GM15510 (cell line): ENCODE data around the gene DAB1.

Source experiments
- POLR2A ChIP-seq: IDR thresholded peaks from 3 replicates; pipeline ENCODE4 v1.6.1; 2011; ENCODE audit warnings: borderline replicate concordance; ENCODE audit not compliant: insufficient read length; ENCODE audit errors: extremely low read depth

The DAB1 gene

GRCh38 chr1:57325536-57325935 is 98.3 kb downstream of the DAB1 start:
- TF ChIP-seq POLR2A: no peak

GRCh38 chr1:57325117-57325516 is 98.7 kb downstream of the DAB1 start:
- TF ChIP-seq POLR2A: no peak

GRCh38 chr1:57324388-57324787 is 99.5 kb downstream of the DAB1 start:
- TF ChIP-seq POLR2A: no peak

GRCh38 chr1:57321776-57322175 is 102.1 kb downstream of the DAB1 start:
- no peak for TF ChIP-seq POLR2A

GRCh38 chr1:57319791-57320190 is 104.1 kb downstream of the DAB1 start:
- no peak for TF ChIP-seq POLR2A

GRCh38 chr1:57319165-57319564 is 104.7 kb downstream of the DAB1 start:
- no peak for TF ChIP-seq POLR2A

- no peak for TF ChIP-seq POLR2A
These were observed 107.0 kb downstream of the DAB1 start for GRCh38 chr1:57316861-57317260.

GRCh38 chr1:57316291-57316690 is 107.6 kb downstream of the DAB1 start:
- TF ChIP-seq POLR2A: no peak

- TF ChIP-seq POLR2A: no peak
These were observed 111.0 kb downstream of the DAB1 start for GRCh38 chr1:57312869-57313268.

- no peak for TF ChIP-seq POLR2A
These were observed 112.4 kb downstream of the DAB1 start for GRCh38 chr1:57311411-57311810.

- TF ChIP-seq POLR2A: no peak
These were observed 112.9 kb downstream of the DAB1 start for GRCh38 chr1:57311006-57311405.

GRCh38 chr1:57309630-57310029 is 114.2 kb downstream of the DAB1 start:
- no peak for TF ChIP-seq POLR2A

GRCh38 chr1:57307392-57308170 is 116.3 kb downstream of the DAB1 start:
- no peak for TF ChIP-seq POLR2A

GRCh38 chr1:57304591-57304990 is 119.3 kb downstream of the DAB1 start:
- no peak for TF ChIP-seq POLR2A

- no peak for TF ChIP-seq POLR2A
These were observed 120.9 kb downstream of the DAB1 start for GRCh38 chr1:57302812-57303596.

GRCh38 chr1:57300186-57300585 is 123.7 kb downstream of the DAB1 start:
- TF ChIP-seq POLR2A: no peak
